Measurements from ENCODE around the gene NECAB2.

NECAB2 gene

DNA sequence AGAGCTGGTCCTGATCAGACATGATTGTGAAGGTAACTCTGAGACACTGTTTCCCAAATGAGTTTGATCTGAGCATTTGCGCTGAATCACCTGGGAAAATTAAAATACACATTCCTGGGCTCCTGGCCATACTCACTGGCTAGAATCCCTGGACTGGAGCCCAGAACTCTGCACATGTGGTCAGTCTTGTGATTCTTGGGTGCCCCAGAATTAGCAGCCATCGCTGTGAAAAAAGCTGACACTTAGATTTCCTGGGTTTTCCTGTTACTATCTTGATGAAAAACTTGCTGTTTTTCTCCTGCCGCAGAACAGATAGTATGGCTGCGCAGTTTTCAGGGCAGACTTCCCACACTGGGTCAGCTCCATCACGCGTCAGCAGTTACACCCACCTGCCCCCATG is 24.6 kb downstream of the NECAB2 start:
- no peak for DNase-seq (ENCODE audit: low spot score)

DNA sequence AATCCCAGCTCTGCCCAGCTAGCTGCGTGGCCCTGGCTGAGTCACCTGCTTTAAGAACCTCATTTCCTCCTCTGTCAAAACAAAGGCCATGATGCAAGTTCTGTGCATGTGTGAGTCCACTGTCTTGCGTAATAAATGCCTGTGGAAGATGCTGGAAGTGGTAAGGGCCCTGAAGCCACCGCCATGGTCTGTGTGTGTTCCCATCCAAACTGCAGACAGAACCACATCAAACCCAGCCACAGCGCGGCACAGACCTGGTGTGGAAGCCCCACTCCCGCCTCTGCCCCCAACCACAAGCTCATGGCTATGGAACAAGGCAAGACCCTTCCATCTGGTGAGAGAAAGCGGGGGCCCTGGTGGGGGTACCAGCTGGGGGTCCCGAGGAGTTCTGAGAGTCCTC is 26.0 kb downstream of the NECAB2 start:
- DNase-seq (ENCODE audit: low spot score), result peak; percentile 48

- no peak for DNase-seq (ENCODE audit: low spot score)
Measured at GRCh38 chr16:83994703-83995102, 26.7 kb downstream of the NECAB2 start.

- no peak for DNase-seq (ENCODE audit: low spot score)
Measured at GRCh38 chr16:83995754-83996153, 27.7 kb downstream of the NECAB2 start.

DNA sequence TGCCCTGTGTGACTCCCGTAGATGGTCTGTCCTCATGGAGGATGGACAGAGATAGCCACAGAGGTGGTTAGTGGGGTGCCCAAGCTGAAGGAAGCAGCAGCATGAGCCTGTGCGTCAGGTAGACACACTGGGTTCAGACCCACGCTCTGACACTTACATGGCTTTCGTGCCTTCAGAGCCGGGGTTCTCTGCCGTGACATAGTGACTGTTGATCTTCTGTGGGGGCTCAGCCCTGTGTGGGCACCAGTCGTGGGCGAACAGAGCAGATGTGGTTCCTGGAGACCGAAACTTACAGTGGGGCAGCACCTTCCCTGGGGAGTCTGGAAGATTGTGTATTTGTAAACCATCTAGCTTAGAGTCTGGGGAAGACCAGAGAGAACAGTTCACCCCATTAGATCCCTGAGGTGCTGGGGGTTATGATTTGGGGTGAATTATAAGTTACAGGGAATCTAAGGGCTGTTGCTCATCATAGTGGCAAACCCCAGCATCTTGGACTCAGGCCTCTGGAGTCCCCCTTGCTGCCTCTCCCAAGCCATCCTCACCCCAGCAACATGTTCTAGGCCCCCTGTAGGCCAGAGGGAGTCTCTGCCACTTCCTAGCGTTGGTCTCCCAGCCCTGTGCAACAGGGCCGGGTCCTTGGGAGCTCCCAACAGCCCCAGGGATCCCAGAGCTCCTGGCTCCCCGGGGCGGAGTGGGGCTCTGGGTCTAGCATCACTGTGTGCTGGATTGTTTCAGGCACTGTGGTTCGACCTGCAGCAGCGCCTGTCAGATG is 28.6 kb downstream of the NECAB2 start:
- peak; percentile 55 for DNase-seq (ENCODE audit: low spot score)

- no peak for DNase-seq (ENCODE audit: low spot score)
Measured at GRCh38 chr16:83998091-83998490, 30.0 kb downstream of the NECAB2 start.

DNA sequence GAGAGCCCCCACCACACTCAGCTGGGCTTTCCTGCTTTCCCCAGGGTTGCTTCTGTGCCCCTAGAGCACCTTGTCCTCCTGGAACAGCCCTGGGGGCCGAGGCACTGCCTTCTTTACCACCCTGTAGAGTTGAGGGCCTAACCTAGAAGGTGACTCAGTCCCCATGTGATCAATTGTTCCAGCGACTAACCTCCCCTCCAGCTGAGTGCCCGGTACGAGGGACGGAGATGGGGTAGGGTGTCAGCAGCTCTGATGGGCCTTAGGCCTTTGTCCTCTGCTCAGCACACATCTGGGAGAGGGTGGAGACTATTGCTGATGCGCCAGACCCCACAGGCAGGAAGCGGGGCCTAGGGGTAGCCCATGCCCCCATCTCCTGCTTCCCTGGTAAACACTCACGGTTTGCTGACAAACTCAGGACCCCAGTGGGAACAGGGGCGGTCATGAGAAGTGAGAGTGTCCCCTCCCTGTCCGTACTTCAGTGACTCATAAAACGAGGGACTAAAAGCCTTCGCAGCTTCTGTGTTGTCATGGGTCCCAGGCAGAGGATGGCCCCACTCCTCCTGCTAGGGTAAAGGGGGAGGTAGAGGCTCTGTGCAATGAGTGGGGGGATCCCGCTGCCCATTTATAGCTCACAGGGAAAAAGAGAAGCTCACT is 33.1 kb downstream of the NECAB2 start:
- no peak for DNase-seq (ENCODE audit: low spot score)

GRCh38 chr16:84001726-84002125 is 33.7 kb downstream of the NECAB2 start:
- no peak for DNase-seq (ENCODE audit: low spot score)

DNA sequence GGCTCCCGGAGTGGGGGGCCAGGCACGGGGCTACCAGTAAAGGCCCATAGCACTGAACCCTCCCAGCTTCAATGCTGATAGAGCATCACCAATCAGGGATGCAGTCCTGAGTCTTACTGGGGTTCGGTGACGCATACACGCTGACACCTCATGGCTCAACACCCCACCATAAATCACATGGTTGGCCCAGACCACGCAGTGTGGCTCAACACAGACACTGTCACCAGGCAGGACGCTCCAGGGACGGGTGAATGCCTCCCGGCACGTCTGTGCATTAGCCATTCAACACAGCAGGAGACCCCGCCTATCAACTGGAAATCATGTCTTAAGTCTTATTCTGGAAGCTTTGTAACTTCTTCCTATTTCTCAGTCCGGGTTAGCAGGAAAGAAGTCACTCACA is 35.0 kb downstream of the NECAB2 start:
- no peak for DNase-seq (ENCODE audit: low spot score)

GRCh38 chr16:84004442-84004841 is 36.4 kb downstream of the NECAB2 start:
- DNase-seq (ENCODE audit: low spot score), result no peak

- no peak for DNase-seq (ENCODE audit: low spot score)
Measured at GRCh38 chr16:84005391-84005790, 37.3 kb downstream of the NECAB2 start.

DNA sequence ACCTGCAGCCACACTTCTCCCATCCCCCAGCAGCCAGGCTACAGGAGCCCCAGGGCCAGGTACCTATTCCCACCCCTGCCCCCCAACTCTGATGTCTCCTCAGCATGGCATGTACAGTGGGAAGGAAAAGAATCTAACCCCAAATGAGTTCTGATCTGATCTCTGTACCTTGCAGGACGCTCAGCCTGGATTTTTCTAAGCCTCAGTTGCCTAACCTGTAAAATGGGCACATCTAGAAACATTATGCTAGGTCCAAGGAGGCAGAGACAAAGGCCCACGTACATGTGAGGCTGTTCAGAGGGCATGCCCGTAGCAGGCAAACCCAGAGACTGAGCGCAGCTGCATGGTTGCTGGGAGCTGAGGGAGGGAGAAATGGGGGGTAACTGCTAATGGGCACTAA is 39.5 kb downstream of the NECAB2 start:
- no peak for DNase-seq (ENCODE audit: low spot score)

DNA sequence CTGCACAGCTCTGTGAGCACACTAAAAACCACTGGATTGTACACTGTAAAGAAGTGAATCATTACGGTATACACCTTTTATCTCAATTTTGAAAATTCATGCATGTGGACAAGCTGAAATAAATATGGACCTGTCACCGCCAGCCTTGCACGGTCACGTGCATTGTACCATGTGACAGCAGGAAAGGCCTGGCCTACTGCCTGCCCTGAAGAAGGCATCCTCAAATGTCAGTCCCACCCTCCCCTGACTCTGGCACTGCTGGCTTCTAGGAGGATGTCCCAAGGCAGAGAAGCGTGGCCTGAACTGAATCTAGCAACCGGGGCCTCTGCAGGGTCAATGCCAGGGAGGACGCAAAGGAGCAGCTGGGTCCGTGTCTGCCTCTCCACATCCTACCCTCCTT is 39.9 kb downstream of the NECAB2 start:
- DNase-seq (ENCODE audit: low spot score), result no peak

DNA sequence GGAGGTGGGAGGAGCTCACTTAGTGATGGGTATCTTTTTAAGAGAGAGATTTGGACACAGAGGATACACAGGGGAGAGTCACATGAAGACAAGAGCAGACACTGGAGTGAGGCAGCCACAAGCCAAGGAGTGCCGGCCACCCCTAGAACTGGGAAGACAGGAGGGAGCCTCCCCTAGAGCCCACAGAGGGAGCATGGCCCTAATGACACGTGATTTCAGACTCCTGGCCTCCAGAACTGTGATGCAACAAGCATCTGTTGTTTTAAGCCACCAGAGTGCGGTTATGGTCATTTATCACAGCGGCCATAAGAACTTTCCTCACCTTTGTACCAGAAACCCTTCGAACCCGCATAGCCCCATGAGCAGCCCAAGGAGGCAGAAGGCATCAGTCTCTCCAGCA is 41.2 kb downstream of the NECAB2 start:
- no peak for DNase-seq (ENCODE audit: low spot score)

DNA sequence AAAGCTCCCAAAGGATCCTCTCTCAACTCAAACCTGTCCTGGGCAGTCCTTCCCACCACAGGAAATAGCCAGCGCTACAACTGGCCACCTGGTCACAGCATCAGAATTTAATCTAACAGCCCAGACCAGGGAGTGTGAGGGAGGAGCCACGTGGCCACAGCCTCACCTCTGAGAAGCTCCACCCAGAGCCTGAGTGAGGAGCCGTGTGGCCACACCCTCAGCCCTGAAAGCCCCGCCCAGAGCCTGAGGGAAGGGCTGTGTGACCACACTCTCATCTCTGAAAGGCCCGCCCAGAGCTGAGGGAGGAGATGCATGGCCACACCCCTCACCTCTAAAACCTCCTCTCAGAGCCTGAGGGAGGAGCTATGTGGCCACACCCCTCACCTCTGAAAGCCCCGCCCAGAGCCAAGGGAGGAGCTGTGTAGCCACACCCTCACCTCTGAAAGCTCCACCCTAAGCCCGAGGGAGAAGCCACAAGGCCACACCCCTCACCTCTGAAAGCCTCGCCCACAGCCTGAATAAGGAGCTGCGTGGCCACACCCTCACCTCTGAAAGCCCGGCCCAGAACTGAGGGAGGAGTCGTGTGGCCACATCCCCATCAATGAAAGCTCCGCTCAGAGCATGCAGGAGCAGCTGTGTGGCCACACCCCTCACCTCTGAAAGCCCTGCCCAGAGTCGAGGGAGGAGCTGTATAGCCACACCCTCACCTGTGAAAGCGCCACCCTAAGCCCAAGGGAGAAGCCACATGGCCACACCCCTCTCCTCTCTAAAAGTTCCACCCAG is 45.9 kb downstream of the NECAB2 start:
- DNase-seq (ENCODE audit: low spot score), result peak; percentile 77

DNA sequence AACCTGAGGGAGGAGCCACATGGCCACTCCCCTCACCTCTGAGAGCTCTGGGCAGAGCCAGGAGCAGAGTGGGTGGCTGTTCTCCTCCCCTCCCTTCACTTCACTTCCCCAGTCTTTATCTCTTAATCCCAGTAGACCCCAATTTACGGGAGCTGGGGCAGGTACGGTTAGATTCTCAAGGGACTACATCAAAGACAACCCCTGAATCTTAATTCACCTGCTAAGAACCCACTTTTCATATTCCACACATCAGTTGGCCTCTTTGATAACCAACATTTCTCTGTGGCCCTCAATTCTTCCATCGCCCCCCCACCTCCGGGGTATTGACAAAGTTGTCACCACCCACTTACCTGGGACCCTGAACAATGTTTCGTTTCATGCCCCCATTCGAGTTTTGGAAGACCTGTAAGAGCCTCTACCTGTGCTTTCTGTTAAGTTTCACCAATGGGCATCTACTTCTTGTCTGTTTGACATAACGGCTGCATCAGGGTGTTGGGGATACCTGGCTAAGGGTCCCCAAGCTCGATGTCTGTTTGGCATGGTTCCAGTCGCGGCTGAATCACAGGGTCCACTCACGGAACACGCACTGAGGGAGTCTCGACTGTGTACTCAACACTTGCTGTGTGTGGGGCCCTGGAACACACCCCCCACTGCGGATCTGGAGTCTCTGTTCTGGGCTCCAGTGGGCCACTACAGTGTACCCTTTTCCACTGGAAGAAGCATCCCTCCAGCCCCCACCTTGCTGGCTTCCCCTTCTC is 46.7 kb downstream of the NECAB2 start:
- no peak for DNase-seq (ENCODE audit: low spot score)

DNA sequence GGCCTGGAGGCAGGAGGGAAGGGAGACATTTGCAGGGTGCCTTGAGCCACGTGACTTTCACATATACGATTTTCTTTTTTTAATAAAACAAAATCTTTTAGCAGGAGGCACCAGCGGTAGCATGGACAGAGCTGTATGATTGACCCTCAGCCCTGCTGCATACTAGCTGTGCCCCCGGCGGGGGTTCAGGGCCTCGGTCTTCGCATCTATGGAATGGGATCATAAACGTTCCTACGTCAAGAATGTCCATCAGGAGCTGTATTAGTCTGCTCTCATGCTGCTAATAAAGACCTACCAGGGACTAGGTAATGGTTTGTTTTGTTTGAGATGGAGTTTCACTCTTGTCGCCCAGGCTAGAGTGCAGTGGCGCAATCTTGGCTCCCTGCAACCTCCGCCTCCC is 47.4 kb downstream of the NECAB2 start:
- DNase-seq (ENCODE audit: low spot score), result no peak

- DNase-seq (ENCODE audit: low spot score), result no peak
Measured at GRCh38 chr16:84016477-84016876, 48.4 kb downstream of the NECAB2 start.

DNA sequence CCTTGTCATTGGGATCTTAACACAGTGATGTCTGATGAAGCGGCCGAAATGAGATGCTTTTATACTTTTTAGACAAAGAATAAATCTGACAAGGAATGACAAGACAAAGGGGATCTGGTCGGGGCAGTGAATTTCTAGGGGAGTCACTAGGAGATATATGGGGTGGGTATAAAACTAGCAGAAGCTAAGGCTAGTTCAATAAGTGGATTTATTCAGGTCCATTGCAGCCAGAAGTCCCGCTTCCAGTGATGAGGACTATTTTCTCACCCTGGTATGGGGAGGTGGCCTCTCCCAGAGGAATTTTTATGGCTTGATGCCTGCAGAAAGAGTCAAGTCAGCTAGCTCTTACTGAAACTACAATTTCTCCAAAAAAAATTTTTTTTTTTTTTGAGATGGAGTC is 50.7 kb downstream of the NECAB2 start:
- no peak for DNase-seq (ENCODE audit: low spot score)

GRCh38 chr16:84020353-84020752 is 52.3 kb downstream of the NECAB2 start:
- no peak for DNase-seq (ENCODE audit: low spot score)

GRCh38 chr16:84021488-84021887 is 53.4 kb downstream of the NECAB2 start:
- DNase-seq (ENCODE audit: low spot score), result no peak

DNA sequence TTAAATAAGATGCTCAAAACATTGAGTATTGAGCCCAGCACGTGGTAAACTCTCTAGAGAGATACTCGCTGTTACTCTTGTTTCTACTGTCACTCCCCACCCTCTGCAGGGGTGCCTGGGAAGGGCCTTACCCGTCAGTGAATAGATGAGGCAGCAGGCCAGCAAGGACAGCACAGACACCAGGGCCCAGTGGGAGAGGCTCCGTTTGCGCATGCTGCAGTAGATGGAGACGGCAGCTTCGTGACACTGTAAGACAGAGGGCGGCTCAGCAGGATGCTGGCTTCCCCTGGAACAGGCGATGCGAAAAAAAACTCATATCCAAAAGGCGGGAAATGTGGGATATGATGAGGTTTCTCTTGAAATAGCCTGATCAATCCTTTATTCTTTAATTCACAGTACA is 54.6 kb downstream of the NECAB2 start:
- DNase-seq (ENCODE audit: low spot score), result no peak

Data from HuH-7 (cell line).